HepG2 (cell line): ENCODE measurements around the gene CLNS1A. TPM values are rescaled to one million over a fixed set of nuclear protein-coding genes. Genes with fewer than 3 reads are reported as not detected.

Source experiments
- ATAC-seq: fragments of 200-7000 bp; cut with Tn5 transposase; 3 replicates; pipeline ENCODE4 v1.9.1; 2020; ENCODE audit warnings: mild to moderate bottlenecking, moderate library complexity
- BruUV-seq: library from RNA; stranded (reverse); fragments of 400-500 nt; replicated peaks from 2 replicates; lab custom pipeline; 2021; lab: Mats Ljungman, UMichigan
- CTCF ChIA-PET: fragments of 300-600 bp; formaldehyde crosslinking; extraction: SDS; loops from one replicate; lab custom pipeline; 2021; ENCODE audit warnings: low total read pairs, inconsistent platforms, low intra/inter-chr PET ratio; lab: Yijun Ruan, JAX
- POLR2A ChIA-PET: fragments of 350-600 bp; sonication (Branson Sonifier 250); formaldehyde crosslinking; loops from one replicate; lab custom pipeline; 2020; ENCODE audit warnings: antibody characterized with exemption, inconsistent platforms; lab: Yijun Ruan, JAX
- DNase-seq: peaks from one replicate; pipeline ENCODE4 v3.0.0-alpha.2; 2015; ENCODE audit warnings: low spot score
- FAIRE-seq: peaks from 3 replicates; lab custom pipeline; 2011; peaks lifted over from hg19 to GRCh38; lab: Jason Lieb, UNC
- H2AFZ ChIP-seq: one replicate; pipeline ENCODE4 v1.6.1; 2011; ENCODE audit warnings: low read length, inconsistent platforms
- H3K27ac ChIP-seq: fragments of 300-600 bp; 3 replicates; pipeline ENCODE4 v1.8.0; 2011; ENCODE audit warnings: mixed run types, mild to moderate bottlenecking, mixed read lengths, low read length, inconsistent platforms; ENCODE audit not compliant: insufficient read depth; ENCODE audit errors: extremely low read length
- H3K27me3 ChIP-seq, 2 experiments: fragments of 200-600 bp in 1 of 2; 2 replicates in 1 of 2; 3 replicates in 1 of 2; pipeline versions ENCODE4 v1.6.0 to v1.8.0; 2011; ENCODE audit warnings: low read length in 2 of 2, mild to moderate bottlenecking in 2 of 2, moderate library complexity in 2 of 2, inconsistent platforms in 1 of 2; ENCODE audit not compliant: insufficient read depth in 2 of 2, control insufficient read depth in 1 of 2
- H3K36me3 ChIP-seq, 2 experiments: fragments of 200-600 bp in 1 of 2; replicated peaks in 1 of 2; 2 replicates in 1 of 2; 3 replicates in 1 of 2; pipeline versions ENCODE4 v1.5.1 to v1.8.0; 2011; ENCODE audit warnings: low read length in 2 of 2, inconsistent platforms in 1 of 2; ENCODE audit not compliant: insufficient read depth in 2 of 2, control insufficient read depth in 1 of 2
- H3K4me1 ChIP-seq: 2 replicates; pipeline ENCODE4 v1.5.1; 2012; ENCODE audit warnings: low read length, inconsistent platforms; ENCODE audit not compliant: insufficient read depth
- H3K4me2 ChIP-seq: 2 replicates; pipeline ENCODE4 v1.6.0; 2011; ENCODE audit warnings: low read depth, low read length, inconsistent platforms
- H3K4me3 ChIP-seq, 3 experiments: fragments of 200-600 bp in 1 of 3; sonication (generic), shearing (Covaris generic) in 1 of 3; replicated peaks in 1 of 3; 2 replicates each; pipeline ENCODE4 v1.5.1; 2011 to 2016; ENCODE audit warnings: low read length in 3 of 3, inconsistent platforms in 2 of 3, low read depth in 2 of 3, mild to moderate bottlenecking in 2 of 3, control low read depth in 1 of 3, mixed read lengths in 1 of 3; ENCODE audit not compliant: insufficient read depth in 1 of 3
- H3K79me2 ChIP-seq: one replicate; pipeline ENCODE4 v1.6.1; 2011; ENCODE audit warnings: low read length, inconsistent platforms; ENCODE audit not compliant: insufficient read depth
- H3K9ac ChIP-seq: 2 replicates; pipeline ENCODE4 v1.6.0; 2011; ENCODE audit warnings: mild to moderate bottlenecking, low read depth, low read length, inconsistent platforms; ENCODE audit not compliant: insufficient read depth
- H3K9me3 ChIP-seq: 2 replicates; pipeline ENCODE4 v1.5.1; 2012; ENCODE audit warnings: mild to moderate bottlenecking, low read length
- H4K20me1 ChIP-seq: 2 replicates; pipeline ENCODE4 v1.6.0; 2011; ENCODE audit warnings: inconsistent platforms, mild to moderate bottlenecking, low read length, moderate library complexity; ENCODE audit not compliant: insufficient read depth
- ISX ChIP-seq: sonication (generic); formaldehyde crosslinking; conservative IDR thresholded peaks from 2 replicates; pipeline ENCODE4 v1.5.0; 2020; ENCODE audit warnings: missing genetic modification reagents
- JUNB ChIP-seq: sonication (generic); formaldehyde crosslinking; IDR thresholded peaks from 2 replicates; pipeline ENCODE4 v1.8.0; 2022; ENCODE audit warnings: missing genetic modification reagents, mild to moderate bottlenecking, borderline replicate concordance
- KMT2B ChIP-seq: IDR thresholded peaks from 2 replicates; pipeline ENCODE4 v1.6.1; 2016; ENCODE audit warnings: missing genetic modification reagents, missing compliant biosample characterization
- POLR2G ChIP-seq: fragments of 200-400 bp; formaldehyde crosslinking; IDR thresholded peaks from 2 replicates; pipeline ENCODE4 v1.6.1; 2018; ENCODE audit warnings: mild to moderate bottlenecking, low read depth, low read length, moderate library complexity
- RNF2 ChIP-seq: fragments of 450-650 bp; conservative IDR thresholded peaks from 2 replicates; pipeline ENCODE4 v1.6.1; 2016; ENCODE audit warnings: low read depth
- RORA ChIP-seq: sonication (generic); formaldehyde crosslinking; IDR thresholded peaks from 2 replicates; pipeline ENCODE4 v1.5.0; 2020; ENCODE audit warnings: mild to moderate bottlenecking, missing genetic modification reagents, moderate library complexity
- ZFAT ChIP-seq: sonication (generic); formaldehyde crosslinking; conservative IDR thresholded peaks from 2 replicates; pipeline ENCODE4 v1.8.1; 2023; ENCODE audit warnings: missing genetic modification reagents, inconsistent platforms
- ZFP37 ChIP-seq: sonication (generic); formaldehyde crosslinking; IDR thresholded peaks from 2 replicates; pipeline ENCODE4 v1.4.0; 2020; ENCODE audit warnings: missing genetic modification reagents, borderline replicate concordance
- ZNF256 ChIP-seq: sonication (generic); formaldehyde crosslinking; conservative IDR thresholded peaks from 2 replicates; pipeline ENCODE4 v1.4.0; 2020; ENCODE audit warnings: missing genetic modification reagents
- ZNF431 ChIP-seq: sonication (generic); formaldehyde crosslinking; IDR thresholded peaks from 2 replicates; pipeline ENCODE4 v1.9.0; 2022; ENCODE audit warnings: missing genetic modification reagents, low read depth, mild to moderate bottlenecking, borderline replicate concordance
- ZNF780A ChIP-seq: sonication (generic); formaldehyde crosslinking; IDR thresholded peaks from 2 replicates; pipeline ENCODE4 v1.8.0; 2022; ENCODE audit warnings: mild to moderate bottlenecking, missing genetic modification reagents, moderate library complexity
- WGBS: methylation state at CpG from one replicate; pipeline ENCODE4 v1.1.6; 2017; ENCODE audit warnings: low lambda C conversion rate; 5-methylcytosine and 5-hydroxymethylcytosine counted together
- in situ Hi-C: cut with HindIII; loops from 2 replicates; pipeline ENCODE4 v1.10.0; 2017; ENCODE audit warnings: low pct_unique_long_range_greater_than_20kb; ENCODE audit not compliant: extremely low pct_ligation_motif_present
- intact Hi-C: fragments of 100-400 bp; cut with micrococcal nuclease; formaldehyde crosslinking; loops from one replicate; pipeline ENCODE4 v1.10.0; 2022; ENCODE audit not compliant: unreplicated experiment
- polyA plus RNA-seq, 8 experiments: library from polyadenylated mRNA; depleted of rRNA in 3 of 8; stranded (reverse) in 7 of 8; unstranded in 1 of 8; fragments of >200 nt; fragmentation: Illumina TruSeq in 4 of 8; extraction: Trizol in 4 of 8; gene quantifications; 2 replicates each; pipeline versions ENCODE4 v1.2.1 to v1.2.3, GENCODE V29; 2011 to 2016; ENCODE audit warnings: low read depth in 4 of 8, missing spikeins in 1 of 8, mixed read lengths in 1 of 8; ENCODE audit not compliant: insufficient read depth in 1 of 8
- total RNA-seq, 5 experiments: library from RNA; depleted of rRNA; stranded (reverse); fragments of >200 nt; fragmentation: Illumina TruSeq; extraction: Trizol; gene quantifications; 2 replicates each; pipeline ENCODE4 v1.2.3, GENCODE V29; 2016; ENCODE audit warnings: low read depth in 1 of 5
- TF ChIP-seq, protein P1 (sequence below): sonication (generic); formaldehyde crosslinking; IDR thresholded peaks from 2 replicates; pipeline ENCODE4 v1.4.0; 2020; ENCODE audit warnings: low read depth, mild to moderate bottlenecking, missing genetic modification reagents
- TF ChIP-seq, protein P2 (sequence below): IDR thresholded peaks from 2 replicates; pipeline ENCODE4 v1.6.1; 2016; ENCODE audit warnings: low read depth, control low read depth
- TF ChIP-seq, protein P3 (sequence below), 2 experiments: sonication (generic) in 1 of 2; formaldehyde crosslinking in 1 of 2; IDR thresholded peaks; 2 replicates each; pipeline versions ENCODE4 v1.5.1 to v1.6.1; 2011 to 2020; ENCODE audit warnings: borderline replicate concordance in 1 of 2, low read depth in 1 of 2, low read length in 1 of 2, mild to moderate bottlenecking in 1 of 2, missing genetic modification reagents in 1 of 2, moderate library complexity in 1 of 2
- TF ChIP-seq, protein P4 (sequence below): sonication (generic); formaldehyde crosslinking; IDR thresholded peaks from 2 replicates; pipeline ENCODE4 v1.5.0; 2020; ENCODE audit warnings: missing genetic modification reagents
- TF ChIP-seq, protein P5 (sequence below): sonication (generic); formaldehyde crosslinking; IDR thresholded peaks from 2 replicates; pipeline ENCODE4 v1.4.0; 2020; ENCODE audit warnings: missing genetic modification reagents

Gene CLNS1A
- total and polyA plus RNA-seq, 2 of the 13 experiments (the other 11 are each of a cell fraction or from before 2014, with no cell fraction given), result 158 to 219 TPM

DNA sequence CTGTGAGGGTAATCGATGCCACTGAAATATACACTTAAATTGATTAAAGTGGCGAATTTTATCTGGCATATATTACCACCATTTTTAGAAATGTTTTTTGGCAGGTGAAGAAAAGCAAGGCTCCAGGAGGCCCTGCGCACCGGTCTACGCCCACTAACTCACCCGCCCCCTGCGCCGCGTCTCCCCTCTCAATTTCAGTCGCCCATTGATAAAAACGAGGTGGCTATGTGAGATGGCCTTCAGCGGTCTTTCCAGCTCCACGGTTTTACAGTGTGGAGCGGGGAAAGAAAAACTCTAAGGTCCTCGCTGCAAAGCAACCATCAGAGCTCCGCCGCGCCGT lies 48.4 kb downstream of the CLNS1A start:
- H3K4me3 ChIP-seq, result peak overlapping the region; percentile 68 to 87 (median 77)
- 2% methylated on average over 14 of the region's 19 CpGs for WGBS
- peak overlapping the region; percentile 86 for H3K9ac ChIP-seq
- DNase-seq (no peak), ATAC-seq (peak; percentile 8), FAIRE-seq (no peak)
- ChIA-PET POLR2A (interaction anchor here (0.6 to 2.1 kb wide), 6 partner anchors 8 to 116 kb away, joined by 3 to 9 read pairs (median 6); partner anchors contain the start of gene CLNS1A), CTCF (no interaction called here)
- intact Hi-C loops, result no loop called here
- peak overlapping the region; percentile 90 for H3K27ac ChIP-seq
- peaks cover 42% of the 10 kb centered on the region for H3K4me1 ChIP-seq
- peak overlapping the region; percentile 86 for H3K4me2 ChIP-seq
- no peaks in the 10 kb centered on the region for H4K20me1 ChIP-seq
- no peaks in the 10 kb centered on the region for H3K36me3 ChIP-seq
- no peak overlapping the region for H2AFZ ChIP-seq
- H3K9me3 ChIP-seq, result no peaks in the 10 kb centered on the region
- BruUV-seq, result no TSS peak
- H3K27me3 ChIP-seq, result no peaks in the 10 kb centered on the region
- in situ Hi-C loops, result no loop called here
- peaks cover 18% of the 10 kb centered on the region for H3K79me2 ChIP-seq
- 0 out of 2 replicates have a peak, but pooled peaks have one; percentile 6 for TF ChIP-seq ZFAT (CRISPR knock-in tag)
- TF ChIP-seq RORA, result peak; percentile 88; the same call in 1 of the 2 replicates
- TF ChIP-seq ZNF256, result 0 out of 2 replicates have a peak, but pooled peaks have one; percentile 32
- TF ChIP-seq, protein P1, sequence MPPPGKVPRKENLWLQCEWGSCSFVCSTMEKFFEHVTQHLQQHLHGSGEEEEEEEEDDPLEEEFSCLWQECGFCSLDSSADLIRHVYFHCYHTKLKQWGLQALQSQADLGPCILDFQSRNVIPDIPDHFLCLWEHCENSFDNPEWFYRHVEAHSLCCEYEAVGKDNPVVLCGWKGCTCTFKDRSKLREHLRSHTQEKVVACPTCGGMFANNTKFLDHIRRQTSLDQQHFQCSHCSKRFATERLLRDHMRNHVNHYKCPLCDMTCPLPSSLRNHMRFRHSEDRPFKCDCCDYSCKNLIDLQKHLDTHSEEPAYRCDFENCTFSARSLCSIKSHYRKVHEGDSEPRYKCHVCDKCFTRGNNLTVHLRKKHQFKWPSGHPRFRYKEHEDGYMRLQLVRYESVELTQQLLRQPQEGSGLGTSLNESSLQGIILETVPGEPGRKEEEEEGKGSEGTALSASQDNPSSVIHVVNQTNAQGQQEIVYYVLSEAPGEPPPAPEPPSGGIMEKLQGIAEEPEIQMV (CRISPR knock-in tag), result no peak
- TF ChIP-seq, protein P2, sequence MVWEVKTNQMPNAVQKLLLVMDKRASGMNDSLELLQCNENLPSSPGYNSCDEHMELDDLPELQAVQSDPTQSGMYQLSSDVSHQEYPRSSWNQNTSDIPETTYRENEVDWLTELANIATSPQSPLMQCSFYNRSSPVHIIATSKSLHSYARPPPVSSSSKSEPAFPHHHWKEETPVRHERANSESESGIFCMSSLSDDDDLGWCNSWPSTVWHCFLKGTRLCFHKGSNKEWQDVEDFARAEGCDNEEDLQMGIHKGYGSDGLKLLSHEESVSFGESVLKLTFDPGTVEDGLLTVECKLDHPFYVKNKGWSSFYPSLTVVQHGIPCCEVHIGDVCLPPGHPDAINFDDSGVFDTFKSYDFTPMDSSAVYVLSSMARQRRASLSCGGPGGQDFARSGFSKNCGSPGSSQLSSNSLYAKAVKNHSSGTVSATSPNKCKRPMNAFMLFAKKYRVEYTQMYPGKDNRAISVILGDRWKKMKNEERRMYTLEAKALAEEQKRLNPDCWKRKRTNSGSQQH (CRISPR knock-in tag), result peak; percentile 6; the same call in 1 of the 2 replicates
- TF ChIP-seq, protein P3, sequence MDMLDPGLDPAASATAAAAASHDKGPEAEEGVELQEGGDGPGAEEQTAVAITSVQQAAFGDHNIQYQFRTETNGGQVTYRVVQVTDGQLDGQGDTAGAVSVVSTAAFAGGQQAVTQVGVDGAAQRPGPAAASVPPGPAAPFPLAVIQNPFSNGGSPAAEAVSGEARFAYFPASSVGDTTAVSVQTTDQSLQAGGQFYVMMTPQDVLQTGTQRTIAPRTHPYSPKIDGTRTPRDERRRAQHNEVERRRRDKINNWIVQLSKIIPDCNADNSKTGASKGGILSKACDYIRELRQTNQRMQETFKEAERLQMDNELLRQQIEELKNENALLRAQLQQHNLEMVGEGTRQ (IDR thresholded peaks at IDR 0.05; ENCODE audit: low read depth, low read length), result no peak
- TF ChIP-seq, protein P3 (CRISPR knock-in tag; IDR thresholded peaks at IDR 0.05; ENCODE audit: borderline replicate concordance), result no peak
- peak; percentile 17; the same call in 1 of the 2 replicates for TF ChIP-seq KMT2B (CRISPR knock-in tag)
- TF ChIP-seq, protein P4, sequence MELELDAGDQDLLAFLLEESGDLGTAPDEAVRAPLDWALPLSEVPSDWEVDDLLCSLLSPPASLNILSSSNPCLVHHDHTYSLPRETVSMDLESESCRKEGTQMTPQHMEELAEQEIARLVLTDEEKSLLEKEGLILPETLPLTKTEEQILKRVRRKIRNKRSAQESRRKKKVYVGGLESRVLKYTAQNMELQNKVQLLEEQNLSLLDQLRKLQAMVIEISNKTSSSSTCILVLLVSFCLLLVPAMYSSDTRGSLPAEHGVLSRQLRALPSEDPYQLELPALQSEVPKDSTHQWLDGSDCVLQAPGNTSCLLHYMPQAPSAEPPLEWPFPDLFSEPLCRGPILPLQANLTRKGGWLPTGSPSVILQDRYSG (CRISPR knock-in tag), result 0 out of 2 replicates have a peak, but pooled peaks have one; percentile 21
- TF ChIP-seq ZFP37 (CRISPR knock-in tag), result peak; percentile 18; the same call in 1 of the 2 replicates
- no peak for TF ChIP-seq JUNB (CRISPR knock-in tag)
- TF ChIP-seq ISX (CRISPR knock-in tag), result 0 out of 2 replicates have a peak, but pooled peaks have one; percentile 51
- TF ChIP-seq, protein P5, sequence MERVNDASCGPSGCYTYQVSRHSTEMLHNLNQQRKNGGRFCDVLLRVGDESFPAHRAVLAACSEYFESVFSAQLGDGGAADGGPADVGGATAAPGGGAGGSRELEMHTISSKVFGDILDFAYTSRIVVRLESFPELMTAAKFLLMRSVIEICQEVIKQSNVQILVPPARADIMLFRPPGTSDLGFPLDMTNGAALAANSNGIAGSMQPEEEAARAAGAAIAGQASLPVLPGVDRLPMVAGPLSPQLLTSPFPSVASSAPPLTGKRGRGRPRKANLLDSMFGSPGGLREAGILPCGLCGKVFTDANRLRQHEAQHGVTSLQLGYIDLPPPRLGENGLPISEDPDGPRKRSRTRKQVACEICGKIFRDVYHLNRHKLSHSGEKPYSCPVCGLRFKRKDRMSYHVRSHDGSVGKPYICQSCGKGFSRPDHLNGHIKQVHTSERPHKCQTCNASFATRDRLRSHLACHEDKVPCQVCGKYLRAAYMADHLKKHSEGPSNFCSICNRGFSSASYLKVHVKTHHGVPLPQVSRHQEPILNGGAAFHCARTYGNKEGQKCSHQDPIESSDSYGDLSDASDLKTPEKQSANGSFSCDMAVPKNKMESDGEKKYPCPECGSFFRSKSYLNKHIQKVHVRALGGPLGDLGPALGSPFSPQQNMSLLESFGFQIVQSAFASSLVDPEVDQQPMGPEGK, result 0 out of 2 replicates have a peak, but pooled peaks have one; percentile 8
- TF ChIP-seq ZNF431 (CRISPR knock-in tag), result 0 out of 2 replicates have a peak, but pooled peaks have one; percentile 7
- 0 out of 2 replicates have a peak, but pooled peaks have one; percentile 85 for TF ChIP-seq RNF2
- TF ChIP-seq ZNF780A (CRISPR knock-in tag), result no peak
- TF ChIP-seq POLR2G, result no peak
